ENCODE results near the gene DOK1. TPM values are rescaled to one million over a fixed set of nuclear protein-coding genes. Genes with fewer than 3 reads are reported as not detected.

The DOK1 gene
- total RNA-seq, 1 donor from 2014 or later: 19.3 TPM

GRCh38 chr2:74515981-74516633 is 38.4 kb upstream of the DOK1 start:
- Histone ChIP-seq H4K20me1 (ENCODE audit: insufficient read depth, low read length) (peaks cover 6% of the 10 kb centered on the region), H3K4me2 (ENCODE audit: low read length) (peak overlapping the region; percentile 51), H3K9me3 (ENCODE audit: insufficient read depth, low read depth, low read length) (no peaks in the 10 kb centered on the region), H3K36me3 (ENCODE audit: insufficient read depth, low read length) (no peaks in the 10 kb centered on the region), H2AFZ (ENCODE audit: low read depth, low read length) (peak overlapping the region; percentile 63), H3K4me3 (ENCODE audit: insufficient read depth, low read depth, low read length) (no peak overlapping the region), H3K4me1 (ENCODE audit: insufficient read depth, low read length) (peaks cover 10% of the 10 kb centered on the region), H3K9ac (ENCODE audit: low read length) (no peak overlapping the region), H3K79me2 (ENCODE audit: insufficient read depth, low read length) (no peaks in the 10 kb centered on the region), H3K27ac (ENCODE audit: low read depth, low read length) (no peak overlapping the region), H3K27me3 (ENCODE audit: insufficient read depth, low read length) (peaks cover 91% of the 10 kb centered on the region)
- H3K27ac Mint-ChIP-seq (ENCODE audit: unreplicated experiment): no peak overlapping the region
- peaks cover 8% of the 10 kb centered on the region for H3K9me3 Mint-ChIP-seq (ENCODE audit: unreplicated experiment)
- FAIRE-seq: no peak
- peaks cover 76% of the 10 kb centered on the region for H3K27me3 Mint-ChIP-seq (ENCODE audit: low read depth, unreplicated experiment)
- DNase-seq (ENCODE audit: low read depth): no peak
- H3K4me3 Mint-ChIP-seq (ENCODE audit: unreplicated experiment): no peak overlapping the region
- no peaks in the 10 kb centered on the region for H3K36me3 Mint-ChIP-seq (ENCODE audit: low read depth, unreplicated experiment)
- TF ChIP-seq EZH2 (IDR thresholded peaks at IDR 0.05; ENCODE audit: insufficient read depth, low read length) (peak; percentile 82), CTCF (IDR thresholded peaks at IDR 0.05; ENCODE audit: insufficient read depth, low read depth, low read length) (no peak)
- no peaks in the 10 kb centered on the region for H3K4me1 Mint-ChIP-seq (ENCODE audit: low read depth, unreplicated experiment)

GRCh38 chr2:74516650-74517049 is 37.9 kb upstream of the DOK1 start:
- peaks cover 6% of the 10 kb centered on the region for H4K20me1 ChIP-seq (ENCODE audit: insufficient read depth, low read length)
- no peaks in the 10 kb centered on the region for H3K36me3 ChIP-seq (ENCODE audit: insufficient read depth, low read length)
- TF ChIP-seq CTCF (IDR thresholded peaks at IDR 0.05; ENCODE audit: insufficient read depth, low read depth, low read length) (no peak), EZH2 (IDR thresholded peaks at IDR 0.05; ENCODE audit: insufficient read depth, low read length) (no peak)
- no peak overlapping the region for H2AFZ ChIP-seq (ENCODE audit: low read depth, low read length)
- Mint-ChIP-seq H3K9me3 (ENCODE audit: unreplicated experiment) (peaks cover 8% of the 10 kb centered on the region), H3K4me1 (ENCODE audit: low read depth, unreplicated experiment) (no peaks in the 10 kb centered on the region), H3K36me3 (ENCODE audit: low read depth, unreplicated experiment) (no peaks in the 10 kb centered on the region), H3K27me3 (ENCODE audit: low read depth, unreplicated experiment) (peaks cover 75% of the 10 kb centered on the region), H3K27ac (ENCODE audit: unreplicated experiment) (no peak overlapping the region), H3K4me3 (ENCODE audit: unreplicated experiment) (no peak overlapping the region)
- peaks cover 5% of the 10 kb centered on the region for H3K4me1 ChIP-seq (ENCODE audit: insufficient read depth, low read length)
- H3K27me3 ChIP-seq (ENCODE audit: insufficient read depth, low read length): peaks cover 85% of the 10 kb centered on the region
- peak overlapping the region; percentile 51 for H3K4me2 ChIP-seq (ENCODE audit: low read length)
- H3K9me3 ChIP-seq (ENCODE audit: insufficient read depth, low read depth, low read length): no peaks in the 10 kb centered on the region
- H3K79me2 ChIP-seq (ENCODE audit: insufficient read depth, low read length): no peaks in the 10 kb centered on the region
- H3K27ac ChIP-seq (ENCODE audit: low read depth, low read length): no peak overlapping the region
- H3K4me3 ChIP-seq (ENCODE audit: insufficient read depth, low read depth, low read length): no peak overlapping the region
- DNase-seq (ENCODE audit: low read depth): no peak
- FAIRE-seq: no peak
- H3K9ac ChIP-seq (ENCODE audit: low read length): no peak overlapping the region

- Histone ChIP-seq H3K36me3 (ENCODE audit: insufficient read depth, low read length) (peaks cover 14% of the 10 kb centered on the region), H3K79me2 (ENCODE audit: insufficient read depth, low read length) (peaks cover 7% of the 10 kb centered on the region), H3K9me3 (ENCODE audit: insufficient read depth, low read depth, low read length) (no peaks in the 10 kb centered on the region), H2AFZ (ENCODE audit: low read depth, low read length) (no peak overlapping the region), H4K20me1 (ENCODE audit: insufficient read depth, low read length) (peaks cover 10% of the 10 kb centered on the region), H3K27me3 (ENCODE audit: insufficient read depth, low read length) (peaks cover 35% of the 10 kb centered on the region), H3K9ac (ENCODE audit: low read length) (no peak overlapping the region), H3K4me2 (ENCODE audit: low read length) (no peak overlapping the region), H3K27ac (ENCODE audit: low read depth, low read length) (no peak overlapping the region), H3K4me3 (ENCODE audit: insufficient read depth, low read depth, low read length) (no peak overlapping the region), H3K4me1 (ENCODE audit: insufficient read depth, low read length) (no peaks in the 10 kb centered on the region)
- TF ChIP-seq CTCF (IDR thresholded peaks at IDR 0.05; ENCODE audit: insufficient read depth, low read depth, low read length) (no peak), EZH2 (IDR thresholded peaks at IDR 0.05; ENCODE audit: insufficient read depth, low read length) (no peak)
- H3K9me3 Mint-ChIP-seq (ENCODE audit: unreplicated experiment): peaks cover 8% of the 10 kb centered on the region
- peaks cover 11% of the 10 kb centered on the region for H3K36me3 Mint-ChIP-seq (ENCODE audit: low read depth, unreplicated experiment)
- FAIRE-seq: no peak
- H3K27me3 Mint-ChIP-seq (ENCODE audit: low read depth, unreplicated experiment): peaks cover 54% of the 10 kb centered on the region
- DNase-seq (ENCODE audit: low read depth): no peak
- no peak overlapping the region for H3K4me3 Mint-ChIP-seq (ENCODE audit: unreplicated experiment)
- no peaks in the 10 kb centered on the region for H3K4me1 Mint-ChIP-seq (ENCODE audit: low read depth, unreplicated experiment)
- H3K27ac Mint-ChIP-seq (ENCODE audit: unreplicated experiment): no peak overlapping the region
Observed at GRCh38 chr2:74522516-74522915, 32.0 kb upstream of the DOK1 start.
